ENCODE measurements around the gene DCBLD2. TPM values are rescaled to one million over a fixed set of nuclear protein-coding genes. Genes with fewer than 3 reads are reported as not detected.

The DCBLD2 gene
- total RNA-seq, 1 experiment from 2014 or later = 178 TPM

DNA sequence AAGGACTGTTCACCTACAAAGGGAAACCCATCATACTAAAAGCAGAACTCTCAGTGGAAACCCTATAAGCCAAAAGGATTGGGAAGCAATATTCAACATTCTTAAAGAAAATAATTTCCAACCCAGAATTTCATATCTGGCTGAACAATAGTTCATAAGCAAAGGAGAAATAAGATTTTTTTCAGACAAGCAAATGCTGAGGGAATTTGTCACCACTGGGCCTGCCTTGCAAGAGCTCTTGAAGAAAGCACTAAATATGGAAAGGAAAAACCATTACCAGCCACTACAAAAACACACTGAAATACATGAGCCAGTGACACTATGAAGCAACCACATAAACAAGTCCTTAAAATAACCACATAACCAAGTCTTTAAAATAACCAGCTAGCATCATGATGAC lies 28.9 kb upstream of the DCBLD2 start:
- intact Hi-C loops (cut with micrococcal nuclease; ENCODE audit: unreplicated experiment) = no loop called here
- Mint-ChIP-seq H3K27ac (ENCODE audit: unreplicated experiment) (no peak overlapping the region), H3K4me3 (ENCODE audit: low read depth, unreplicated experiment) (no peak overlapping the region), H3K27me3 (ENCODE audit: unreplicated experiment) (no peaks in the 10 kb centered on the region), H3K4me1 (ENCODE audit: low read depth, unreplicated experiment) (no peaks in the 10 kb centered on the region), H3K36me3 (ENCODE audit: insufficient read depth, unreplicated experiment) (no peaks in the 10 kb centered on the region), H3K9me3 (ENCODE audit: low read depth, unreplicated experiment) (peaks cover 6% of the 10 kb centered on the region)
- BruUV-seq (replicated peaks) = no TSS peak
- CTCF ChIA-PET = no interaction called here
- DNase-seq = no peak
- TF ChIP-seq, protein P1, sequence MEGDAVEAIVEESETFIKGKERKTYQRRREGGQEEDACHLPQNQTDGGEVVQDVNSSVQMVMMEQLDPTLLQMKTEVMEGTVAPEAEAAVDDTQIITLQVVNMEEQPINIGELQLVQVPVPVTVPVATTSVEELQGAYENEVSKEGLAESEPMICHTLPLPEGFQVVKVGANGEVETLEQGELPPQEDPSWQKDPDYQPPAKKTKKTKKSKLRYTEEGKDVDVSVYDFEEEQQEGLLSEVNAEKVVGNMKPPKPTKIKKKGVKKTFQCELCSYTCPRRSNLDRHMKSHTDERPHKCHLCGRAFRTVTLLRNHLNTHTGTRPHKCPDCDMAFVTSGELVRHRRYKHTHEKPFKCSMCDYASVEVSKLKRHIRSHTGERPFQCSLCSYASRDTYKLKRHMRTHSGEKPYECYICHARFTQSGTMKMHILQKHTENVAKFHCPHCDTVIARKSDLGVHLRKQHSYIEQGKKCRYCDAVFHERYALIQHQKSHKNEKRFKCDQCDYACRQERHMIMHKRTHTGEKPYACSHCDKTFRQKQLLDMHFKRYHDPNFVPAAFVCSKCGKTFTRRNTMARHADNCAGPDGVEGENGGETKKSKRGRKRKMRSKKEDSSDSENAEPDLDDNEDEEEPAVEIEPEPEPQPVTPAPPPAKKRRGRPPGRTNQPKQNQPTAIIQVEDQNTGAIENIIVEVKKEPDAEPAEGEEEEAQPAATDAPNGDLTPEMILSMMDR (IDR thresholded peaks at IDR 0.05; ENCODE audit: unreplicated experiment) = no peak

DNA sequence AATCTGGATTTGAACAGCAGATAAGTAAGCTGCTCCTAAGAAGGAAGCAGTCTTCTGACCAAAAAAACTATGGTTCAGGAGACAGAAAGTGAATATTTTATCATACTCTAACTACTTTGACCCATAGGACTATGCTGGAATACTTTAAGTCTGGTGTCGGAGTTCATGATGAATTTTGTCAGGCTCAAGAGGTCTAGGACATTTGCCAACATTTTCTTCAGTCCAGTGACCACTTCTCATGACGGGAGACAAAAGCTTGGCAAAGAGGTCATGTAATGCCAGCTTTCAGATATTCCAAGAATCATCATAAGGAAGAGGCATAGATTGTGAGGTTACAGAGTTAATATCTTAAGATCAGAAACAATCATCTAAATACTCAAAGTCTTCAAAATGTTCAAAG lies 20.5 kb upstream of the DCBLD2 start:
- intact Hi-C loops (cut with micrococcal nuclease; ENCODE audit: unreplicated experiment) = loop anchor here (5.0 kb wide), 1 partner anchor 40 kb away; no protein-coding TSS in a partner anchor
- Mint-ChIP-seq H3K9me3 (ENCODE audit: low read depth, unreplicated experiment) (no peaks in the 10 kb centered on the region), H3K4me1 (ENCODE audit: low read depth, unreplicated experiment) (peaks cover 40% of the 10 kb centered on the region), H3K4me3 (ENCODE audit: low read depth, unreplicated experiment) (no peak overlapping the region), H3K27ac (ENCODE audit: unreplicated experiment) (no peak overlapping the region), H3K27me3 (ENCODE audit: unreplicated experiment) (no peaks in the 10 kb centered on the region), H3K36me3 (ENCODE audit: insufficient read depth, unreplicated experiment) (no peaks in the 10 kb centered on the region)
- DNase-seq = no peak
- CTCF ChIA-PET = interaction anchor here (1.2 kb wide), 1 partner anchor 20 kb away, joined by 4 read pairs; the partner anchor contains the start of gene DCBLD2
- TF ChIP-seq, protein P1 (IDR thresholded peaks at IDR 0.05; ENCODE audit: unreplicated experiment) = no peak
- no TSS peak for BruUV-seq (replicated peaks)

DNA sequence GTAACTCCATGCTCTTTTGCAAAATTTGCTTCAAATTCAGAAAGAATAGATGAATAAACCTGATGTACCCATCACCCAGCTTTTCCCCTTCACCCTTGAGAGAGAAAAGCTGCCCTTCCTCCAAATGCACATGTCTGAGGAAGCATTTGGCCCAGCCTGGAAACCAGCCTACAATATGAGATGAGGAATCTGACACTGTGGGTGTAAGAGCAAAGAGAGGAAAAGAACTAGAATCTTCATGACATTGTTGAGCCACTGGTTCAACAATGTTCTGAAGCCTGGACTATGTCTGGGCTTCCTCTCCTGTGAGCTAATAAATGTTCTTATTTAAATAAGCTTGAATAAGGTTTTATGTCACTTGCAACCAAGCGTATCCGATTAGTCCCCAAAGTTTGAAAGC lies 18.7 kb upstream of the DCBLD2 start:
- TF ChIP-seq, protein P1 (IDR thresholded peaks at IDR 0.05; ENCODE audit: unreplicated experiment) = no peak
- Mint-ChIP-seq H3K27ac (ENCODE audit: unreplicated experiment) (no peak overlapping the region), H3K27me3 (ENCODE audit: unreplicated experiment) (no peaks in the 10 kb centered on the region), H3K36me3 (ENCODE audit: insufficient read depth, unreplicated experiment) (no peaks in the 10 kb centered on the region), H3K9me3 (ENCODE audit: low read depth, unreplicated experiment) (no peaks in the 10 kb centered on the region), H3K4me3 (ENCODE audit: low read depth, unreplicated experiment) (no peak overlapping the region), H3K4me1 (ENCODE audit: low read depth, unreplicated experiment) (peaks cover 40% of the 10 kb centered on the region)
- intact Hi-C loops (cut with micrococcal nuclease; ENCODE audit: unreplicated experiment) = loop anchor here (5.0 kb wide), 1 partner anchor 42 kb away; no protein-coding TSS in a partner anchor
- DNase-seq = no peak
- CTCF ChIA-PET = no interaction called here
- BruUV-seq (replicated peaks) = no TSS peak

DNA sequence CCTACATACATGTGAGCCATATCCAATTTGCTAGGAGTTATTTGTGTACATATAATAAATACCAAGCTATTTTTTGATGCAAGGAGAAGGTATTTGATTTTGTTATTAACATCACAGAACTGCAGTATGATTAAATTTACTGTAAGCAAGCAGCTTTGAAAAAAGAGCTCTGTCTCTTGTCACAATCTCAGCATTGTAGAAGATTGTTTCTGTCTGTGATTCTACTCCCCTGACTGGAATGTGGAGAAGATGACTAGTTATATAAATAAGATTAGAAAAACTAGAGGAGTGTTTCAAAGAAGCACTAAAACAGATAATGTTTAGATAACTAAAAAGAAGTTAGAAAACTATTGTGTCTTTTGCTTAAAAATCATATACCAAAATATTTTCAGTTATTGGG lies 17.1 kb upstream of the DCBLD2 start:
- CTCF ChIA-PET = interaction anchor here (1.1 kb wide), 1 partner anchor 63 kb away, joined by 3 read pairs; no protein-coding TSS in a partner anchor
- no peak overlapping the region for H3K27ac Mint-ChIP-seq (ENCODE audit: unreplicated experiment)
- intact Hi-C loops (cut with micrococcal nuclease; ENCODE audit: unreplicated experiment) = no loop called here
- TF ChIP-seq, protein P1 (IDR thresholded peaks at IDR 0.05; ENCODE audit: unreplicated experiment) = no peak
- BruUV-seq (replicated peaks) = no TSS peak
- no peaks in the 10 kb centered on the region for H3K36me3 Mint-ChIP-seq (ENCODE audit: insufficient read depth, unreplicated experiment)
- H3K9me3 Mint-ChIP-seq (ENCODE audit: low read depth, unreplicated experiment) = no peaks in the 10 kb centered on the region
- H3K4me3 Mint-ChIP-seq (ENCODE audit: low read depth, unreplicated experiment) = no peak overlapping the region
- no peak for DNase-seq
- no peaks in the 10 kb centered on the region for H3K27me3 Mint-ChIP-seq (ENCODE audit: unreplicated experiment)
- peaks cover 30% of the 10 kb centered on the region for H3K4me1 Mint-ChIP-seq (ENCODE audit: low read depth, unreplicated experiment)

All from Calu3 (cell line).